Measurements from ENCODE around the gene PRRG2.
A peak's percentile ranks its signal among the peaks of the same experiment; 100 is the strongest.

PRRG2 gene

DNA sequence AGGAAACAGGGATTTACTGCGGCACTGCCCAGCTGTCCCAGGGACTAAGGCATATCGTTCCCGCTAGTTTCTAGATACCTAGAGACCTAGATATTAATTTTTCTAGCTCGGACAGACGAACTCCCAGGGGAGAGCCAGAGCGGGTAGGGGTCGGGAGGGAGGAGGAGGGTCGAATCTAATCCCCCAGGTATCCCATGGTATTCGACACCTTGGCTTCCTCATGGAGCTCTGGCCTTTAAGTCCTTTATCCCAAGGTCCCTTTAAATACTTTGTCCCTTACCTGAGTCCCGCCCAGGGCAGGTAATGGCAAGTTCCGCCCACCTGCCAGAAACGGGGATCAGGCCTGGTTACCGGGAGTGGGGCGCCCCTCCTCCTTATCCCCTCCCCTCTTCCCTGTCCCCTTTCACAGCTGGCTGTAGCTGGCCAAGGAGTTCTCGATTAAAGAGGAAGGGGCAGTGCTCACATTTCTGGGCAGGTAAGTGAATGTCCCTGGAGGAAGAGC, at the start of gene PRRG2:
PRRG2 (plus strand) TSS at position 310 of the 502 bp plus-strand sequence. CDS start 1,904 bp downstream, outside the sequence.
- Histone ChIP-seq H3K9ac (ENCODE audit: low read depth, low read length) (peak within 1 kb of the TSS; percentile 70), H3K27me3 (ENCODE audit: control insufficient read depth, insufficient read depth, low read length) (no peaks in the 10 kb centered on the region), H3K27ac (ENCODE audit: low read depth, low read length) (peak within 1 kb of the TSS; percentile 61)

DNA sequence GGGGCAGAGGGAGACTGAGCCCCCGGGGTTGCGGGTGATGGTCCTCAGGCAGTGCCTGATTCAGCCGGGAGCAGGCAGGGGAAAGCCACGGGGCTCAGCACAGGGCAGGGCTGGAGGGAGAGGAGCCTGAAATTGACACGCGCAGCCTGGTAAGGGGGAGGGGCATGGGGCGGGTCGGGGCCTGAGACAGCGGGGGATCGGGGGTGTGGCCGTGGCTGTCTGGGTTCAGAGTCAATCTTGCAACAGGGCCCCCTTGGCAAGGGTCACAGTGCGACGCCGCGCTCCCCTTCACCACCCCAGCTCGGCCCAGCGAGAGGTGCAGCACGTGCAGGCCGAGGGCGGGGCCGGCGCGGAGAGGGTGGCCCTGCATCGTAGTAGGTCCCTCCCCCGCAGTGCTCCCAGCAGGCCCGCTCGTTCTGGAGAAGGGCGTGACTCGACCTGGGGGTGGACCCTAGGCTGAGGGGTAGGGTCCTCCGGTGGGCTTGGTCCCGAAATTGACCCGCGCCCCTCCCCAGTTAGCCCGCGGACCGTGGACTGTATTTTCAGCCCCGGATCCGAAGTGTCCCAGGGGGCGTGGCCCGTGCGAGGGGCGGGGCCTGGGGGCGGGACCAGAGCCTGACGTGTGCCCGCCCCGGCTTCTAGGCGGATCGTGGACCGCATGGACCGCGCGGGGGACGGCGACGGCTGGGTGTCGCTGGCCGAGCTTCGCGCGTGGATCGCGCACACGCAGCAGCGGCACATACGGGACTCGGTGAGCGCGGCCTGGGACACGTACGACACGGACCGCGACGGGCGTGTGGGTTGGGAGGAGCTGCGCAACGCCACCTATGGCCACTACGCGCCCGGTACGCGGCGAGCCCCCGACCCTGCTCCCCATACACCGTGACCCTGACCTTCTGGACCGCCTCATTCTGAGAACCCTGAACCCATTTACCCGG, 47.3 kb upstream of the PRRG2 start:
- H3K4me3 ChIP-seq (ENCODE audit: low read depth, low read length): peak overlapping the region; percentile 80
- peaks cover 4% of the 10 kb centered on the region; the same call in 1 of the 2 replicates for H3K27me3 ChIP-seq (ENCODE audit: control insufficient read depth, insufficient read depth, low read length)
- H3K9ac ChIP-seq (ENCODE audit: low read depth, low read length): no peak overlapping the region
- H3K36me3 ChIP-seq (ENCODE audit: control insufficient read depth, insufficient read depth, low read length): peaks cover 7% of the 10 kb centered on the region; the same call in 1 of the 2 replicates
- H3K4me1 ChIP-seq (ENCODE audit: control insufficient read depth, insufficient read depth, low read length): 0 out of 2 replicates have a peak, but pooled peaks cover 5% of the 10 kb centered on the region
- no peaks in the 10 kb centered on the region for H3K9me3 ChIP-seq (ENCODE audit: control insufficient read depth, insufficient read depth, low read length)
- no peak overlapping the region for H3K27ac ChIP-seq (ENCODE audit: low read depth, low read length)

More for the DNA sequence above, at the start of gene PRRG2:
- Histone ChIP-seq H3K4me3 (ENCODE audit: low read depth, low read length) (peak within 1 kb of the TSS; percentile 88), H3K9me3 (ENCODE audit: control insufficient read depth, insufficient read depth, low read length) (no peaks in the 10 kb centered on the region), H3K4me1 (ENCODE audit: control insufficient read depth, insufficient read depth, low read length) (peaks cover 15% of the 10 kb centered on the region), H3K36me3 (ENCODE audit: control insufficient read depth, insufficient read depth, low read length) (peaks cover 6% of the 10 kb centered on the region)

DNA sequence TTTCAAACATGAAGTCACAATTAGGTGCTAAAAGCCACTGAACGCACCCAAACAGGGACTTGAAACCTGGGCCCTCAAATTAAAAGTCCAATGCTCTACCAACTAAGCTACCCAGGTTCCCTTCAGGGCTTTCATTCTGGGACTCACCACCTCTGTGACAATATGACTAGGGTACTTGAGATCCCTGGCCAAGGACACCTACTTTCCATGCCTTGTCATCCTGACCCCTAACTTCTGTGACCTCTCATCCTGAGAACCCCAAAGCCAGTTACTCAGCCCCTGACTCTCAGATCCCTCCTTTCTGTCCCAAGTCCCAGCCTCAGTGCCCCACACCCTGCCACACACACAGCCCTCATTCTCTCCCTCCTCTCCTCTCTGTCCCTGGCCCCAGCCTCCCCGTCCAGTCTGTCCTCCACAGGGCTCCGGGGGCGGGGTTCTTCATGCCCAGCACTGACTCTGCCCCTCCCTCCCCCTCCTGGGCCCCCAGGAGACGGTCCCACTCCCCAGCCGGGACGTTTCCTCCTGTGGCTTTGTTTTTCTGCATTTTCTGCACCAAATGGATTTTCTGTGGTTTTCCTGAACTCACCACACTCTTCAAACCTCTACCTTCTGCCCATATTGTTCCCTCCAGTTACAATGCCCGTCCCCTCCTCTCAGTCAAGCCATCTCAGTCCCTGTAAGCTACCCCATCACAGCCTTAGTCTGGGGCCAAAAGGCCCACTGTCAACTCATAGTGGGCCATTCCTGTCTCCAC, 46.3 kb upstream of the PRRG2 start:
- peaks cover 4% of the 10 kb centered on the region; the same call in 1 of the 2 replicates for H3K27me3 ChIP-seq (ENCODE audit: control insufficient read depth, insufficient read depth, low read length)
- H3K27ac ChIP-seq (ENCODE audit: low read depth, low read length): no peak overlapping the region
- no peaks in the 10 kb centered on the region for H3K9me3 ChIP-seq (ENCODE audit: control insufficient read depth, insufficient read depth, low read length)
- no peak overlapping the region for H3K9ac ChIP-seq (ENCODE audit: low read depth, low read length)
- H3K36me3 ChIP-seq (ENCODE audit: control insufficient read depth, insufficient read depth, low read length): peaks cover 15% of the 10 kb centered on the region; the same call in 1 of the 2 replicates
- peak overlapping the region; percentile 80 for H3K4me3 ChIP-seq (ENCODE audit: low read depth, low read length)
- 0 out of 2 replicates have a peak, but pooled peaks cover 5% of the 10 kb centered on the region for H3K4me1 ChIP-seq (ENCODE audit: control insufficient read depth, insufficient read depth, low read length)

DNA sequence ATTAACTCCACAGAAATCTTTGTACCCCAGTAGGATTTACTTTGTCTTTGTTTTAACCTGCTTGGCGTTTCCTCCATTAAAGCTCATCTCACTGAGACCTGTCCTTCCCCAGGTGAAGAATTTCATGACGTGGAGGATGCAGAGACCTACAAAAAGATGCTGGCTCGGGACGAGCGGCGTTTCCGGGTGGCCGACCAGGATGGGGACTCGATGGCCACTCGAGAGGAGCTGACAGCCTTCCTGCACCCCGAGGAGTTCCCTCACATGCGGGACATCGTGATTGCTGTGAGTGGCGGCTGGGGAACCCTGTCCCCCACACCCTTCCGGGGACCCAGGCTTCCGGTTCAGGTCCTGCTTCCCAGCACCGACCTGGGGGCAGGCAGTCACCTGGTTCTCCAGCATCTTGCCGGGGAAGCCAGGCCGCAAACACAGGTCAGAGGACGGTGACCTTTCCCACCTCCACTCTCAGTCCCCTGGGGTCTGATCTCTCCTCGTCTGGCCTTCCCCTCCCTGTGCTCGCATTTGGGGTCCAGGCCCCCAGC, 44.1 kb upstream of the PRRG2 start:
- Histone ChIP-seq H3K27me3 (ENCODE audit: control insufficient read depth, insufficient read depth, low read length) (peaks cover 4% of the 10 kb centered on the region; the same call in 1 of the 2 replicates), H3K4me1 (ENCODE audit: control insufficient read depth, insufficient read depth, low read length) (0 out of 2 replicates have a peak, but pooled peaks cover 5% of the 10 kb centered on the region), H3K9ac (ENCODE audit: low read depth, low read length) (no peak overlapping the region), H3K36me3 (ENCODE audit: control insufficient read depth, insufficient read depth, low read length) (peaks cover 15% of the 10 kb centered on the region; the same call in 1 of the 2 replicates), H3K9me3 (ENCODE audit: control insufficient read depth, insufficient read depth, low read length) (no peaks in the 10 kb centered on the region), H3K27ac (ENCODE audit: low read depth, low read length) (no peak overlapping the region), H3K4me3 (ENCODE audit: low read depth, low read length) (no peak overlapping the region)

DNA sequence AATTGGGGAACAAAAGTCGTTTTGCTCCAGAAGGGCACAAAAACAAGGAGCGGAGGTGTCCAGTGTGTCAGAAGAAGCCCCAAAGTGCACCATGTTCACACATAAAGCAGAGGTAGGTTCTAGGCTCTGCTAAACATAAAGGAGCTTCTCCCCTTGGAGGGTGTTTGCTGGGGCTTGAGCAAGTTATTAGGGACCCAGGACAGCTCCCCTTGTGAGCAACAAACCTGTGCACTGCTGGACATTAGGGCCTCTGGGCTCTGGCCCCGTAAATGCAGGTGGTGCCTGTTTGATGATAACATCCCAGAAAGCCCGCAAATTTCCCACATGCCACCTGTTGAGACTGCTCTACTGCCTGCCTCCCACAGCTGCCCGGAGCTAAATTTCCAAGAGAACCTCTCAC, 42.5 kb upstream of the PRRG2 start:
- H3K27ac ChIP-seq (ENCODE audit: low read depth, low read length): no peak overlapping the region
- H3K4me3 ChIP-seq (ENCODE audit: low read depth, low read length): no peak overlapping the region
- H3K9ac ChIP-seq (ENCODE audit: low read depth, low read length): no peak overlapping the region

DNA sequence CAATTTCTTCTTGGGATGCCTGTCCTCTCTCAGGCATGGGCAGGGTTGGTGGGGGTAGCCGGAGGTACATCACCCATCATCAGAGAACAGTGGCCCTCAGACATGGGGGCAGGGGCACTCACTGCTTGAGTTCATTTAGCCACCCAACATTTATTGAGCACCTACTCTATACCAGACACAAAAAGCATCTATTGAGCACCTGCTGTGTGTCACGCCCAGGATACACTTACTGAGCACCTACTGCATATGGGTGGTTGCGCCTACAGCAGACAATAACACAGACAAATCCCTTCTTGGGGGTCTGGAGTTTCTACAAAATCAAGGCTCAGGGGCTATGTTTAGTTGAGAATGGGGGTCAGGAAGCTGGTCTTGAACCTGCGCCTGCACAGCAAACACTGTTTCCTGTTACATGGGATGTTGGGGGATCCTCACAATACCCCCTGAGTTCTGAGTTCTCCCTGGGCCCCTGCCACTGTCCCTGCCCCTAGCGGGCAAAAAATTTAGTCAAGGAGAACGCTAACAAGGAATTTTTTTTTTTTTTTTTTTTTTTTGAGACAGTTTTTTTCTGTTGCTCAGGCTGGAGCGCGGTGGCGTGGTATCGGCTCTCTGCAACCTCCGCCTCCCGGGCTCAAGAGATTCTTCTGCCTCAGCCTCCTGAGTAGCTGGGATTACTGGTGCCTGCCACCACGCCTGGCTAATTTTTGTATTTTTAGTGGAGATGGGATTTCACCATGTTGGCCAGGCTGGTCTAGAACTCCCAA, 41.7 kb upstream of the PRRG2 start:
- peaks cover 4% of the 10 kb centered on the region; the same call in 1 of the 2 replicates for H3K27me3 ChIP-seq (ENCODE audit: control insufficient read depth, insufficient read depth, low read length)
- H3K36me3 ChIP-seq (ENCODE audit: control insufficient read depth, insufficient read depth, low read length): peaks cover 18% of the 10 kb centered on the region; the same call in 1 of the 2 replicates
- no peaks in the 10 kb centered on the region for H3K9me3 ChIP-seq (ENCODE audit: control insufficient read depth, insufficient read depth, low read length)
- H3K27ac ChIP-seq (ENCODE audit: low read depth, low read length): no peak overlapping the region
- 0 out of 2 replicates have a peak, but pooled peaks cover 4% of the 10 kb centered on the region for H3K4me1 ChIP-seq (ENCODE audit: control insufficient read depth, insufficient read depth, low read length)
- no peak overlapping the region for H3K9ac ChIP-seq (ENCODE audit: low read depth, low read length)
- H3K4me3 ChIP-seq (ENCODE audit: low read depth, low read length): no peak overlapping the region

More for the DNA sequence above, 42.5 kb upstream of the PRRG2 start:
- Histone ChIP-seq H3K4me1 (ENCODE audit: control insufficient read depth, insufficient read depth, low read length) (0 out of 2 replicates have a peak, but pooled peaks cover 5% of the 10 kb centered on the region), H3K27me3 (ENCODE audit: control insufficient read depth, insufficient read depth, low read length) (peaks cover 4% of the 10 kb centered on the region; the same call in 1 of the 2 replicates), H3K36me3 (ENCODE audit: control insufficient read depth, insufficient read depth, low read length) (peaks cover 18% of the 10 kb centered on the region; the same call in 1 of the 2 replicates), H3K9me3 (ENCODE audit: control insufficient read depth, insufficient read depth, low read length) (no peaks in the 10 kb centered on the region)

DNA sequence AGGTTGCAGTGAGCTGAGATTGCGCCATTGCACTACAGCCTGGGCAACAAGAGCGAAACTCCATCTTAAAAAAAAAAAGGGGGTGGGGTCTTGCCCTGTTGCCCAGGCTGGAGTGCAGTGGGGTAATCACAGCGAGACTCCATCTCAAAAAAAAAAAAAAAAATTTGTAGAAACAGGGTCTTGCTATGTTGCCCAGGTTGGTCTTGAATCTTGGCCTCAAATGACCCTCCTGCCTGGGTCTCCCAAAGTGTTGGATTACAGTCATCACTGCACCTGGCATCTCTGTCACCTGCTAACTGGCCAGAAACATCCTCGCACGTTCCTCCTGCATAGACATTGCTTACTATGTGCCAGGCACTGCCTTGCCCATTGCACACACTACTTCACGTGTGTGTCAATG, 39.2 kb upstream of the PRRG2 start:
- no peak overlapping the region for H3K27ac ChIP-seq (ENCODE audit: low read depth, low read length)
- peaks cover 18% of the 10 kb centered on the region; the same call in 1 of the 2 replicates for H3K36me3 ChIP-seq (ENCODE audit: control insufficient read depth, insufficient read depth, low read length)
- H3K27me3 ChIP-seq (ENCODE audit: control insufficient read depth, insufficient read depth, low read length): no peaks in the 10 kb centered on the region
- H3K9ac ChIP-seq (ENCODE audit: low read depth, low read length): no peak overlapping the region
- H3K9me3 ChIP-seq (ENCODE audit: control insufficient read depth, insufficient read depth, low read length): no peaks in the 10 kb centered on the region
- H3K4me3 ChIP-seq (ENCODE audit: low read depth, low read length): no peak overlapping the region
- H3K4me1 ChIP-seq (ENCODE audit: control insufficient read depth, insufficient read depth, low read length): peaks cover 3% of the 10 kb centered on the region; the same call in 1 of the 2 replicates

DNA sequence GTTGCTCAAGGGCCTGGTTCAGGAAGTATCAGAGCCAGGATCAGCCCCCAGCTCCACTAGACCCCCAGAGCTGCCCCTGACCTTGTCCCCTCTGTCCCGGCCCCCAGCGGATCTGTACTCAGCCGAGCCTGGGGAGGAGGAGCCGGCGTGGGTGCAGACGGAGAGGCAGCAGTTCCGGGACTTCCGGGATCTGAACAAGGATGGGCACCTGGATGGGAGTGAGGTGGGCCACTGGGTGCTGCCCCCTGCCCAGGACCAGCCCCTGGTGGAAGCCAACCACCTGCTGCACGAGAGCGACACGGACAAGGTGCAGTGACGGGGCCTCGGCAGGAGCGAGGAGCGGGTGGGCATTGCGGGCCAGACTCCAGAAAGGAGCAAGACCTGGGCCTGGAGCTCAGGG, 38.7 kb upstream of the PRRG2 start:
- Histone ChIP-seq H3K36me3 (ENCODE audit: control insufficient read depth, insufficient read depth, low read length) (peaks cover 13% of the 10 kb centered on the region; the same call in 1 of the 2 replicates), H3K4me1 (ENCODE audit: control insufficient read depth, insufficient read depth, low read length) (peaks cover 3% of the 10 kb centered on the region; the same call in 1 of the 2 replicates), H3K9me3 (ENCODE audit: control insufficient read depth, insufficient read depth, low read length) (no peaks in the 10 kb centered on the region), H3K27ac (ENCODE audit: low read depth, low read length) (no peak overlapping the region), H3K27me3 (ENCODE audit: control insufficient read depth, insufficient read depth, low read length) (no peaks in the 10 kb centered on the region), H3K9ac (ENCODE audit: low read depth, low read length) (no peak overlapping the region), H3K4me3 (ENCODE audit: low read depth, low read length) (no peak overlapping the region)

DNA sequence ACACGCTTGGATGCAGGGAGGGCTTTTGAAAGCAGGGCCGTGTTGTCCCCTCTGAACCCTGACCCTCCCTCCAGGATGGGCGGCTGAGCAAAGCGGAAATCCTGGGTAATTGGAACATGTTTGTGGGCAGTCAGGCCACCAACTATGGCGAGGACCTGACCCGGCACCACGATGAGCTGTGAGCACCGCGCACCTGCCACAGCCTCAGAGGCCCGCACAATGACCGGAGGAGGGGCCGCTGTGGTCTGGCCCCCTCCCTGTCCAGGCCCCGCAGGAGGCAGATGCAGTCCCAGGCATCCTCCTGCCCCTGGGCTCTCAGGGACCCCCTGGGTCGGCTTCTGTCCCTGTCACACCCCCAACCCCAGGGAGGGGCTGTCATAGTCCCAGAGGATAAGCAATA, 38.1 kb upstream of the PRRG2 start:
- no peak overlapping the region for H3K27ac ChIP-seq (ENCODE audit: low read depth, low read length)
- no peak overlapping the region for H3K9ac ChIP-seq (ENCODE audit: low read depth, low read length)
- no peaks in the 10 kb centered on the region for H3K27me3 ChIP-seq (ENCODE audit: control insufficient read depth, insufficient read depth, low read length)
- no peak overlapping the region for H3K4me3 ChIP-seq (ENCODE audit: low read depth, low read length)
- peaks cover 3% of the 10 kb centered on the region; the same call in 1 of the 2 replicates for H3K4me1 ChIP-seq (ENCODE audit: control insufficient read depth, insufficient read depth, low read length)
- peaks cover 13% of the 10 kb centered on the region; the same call in 1 of the 2 replicates for H3K36me3 ChIP-seq (ENCODE audit: control insufficient read depth, insufficient read depth, low read length)
- no peaks in the 10 kb centered on the region for H3K9me3 ChIP-seq (ENCODE audit: control insufficient read depth, insufficient read depth, low read length)

All from HUES48 (cell line).